Measurements from ENCODE around the gene FAM83E.

DNA sequence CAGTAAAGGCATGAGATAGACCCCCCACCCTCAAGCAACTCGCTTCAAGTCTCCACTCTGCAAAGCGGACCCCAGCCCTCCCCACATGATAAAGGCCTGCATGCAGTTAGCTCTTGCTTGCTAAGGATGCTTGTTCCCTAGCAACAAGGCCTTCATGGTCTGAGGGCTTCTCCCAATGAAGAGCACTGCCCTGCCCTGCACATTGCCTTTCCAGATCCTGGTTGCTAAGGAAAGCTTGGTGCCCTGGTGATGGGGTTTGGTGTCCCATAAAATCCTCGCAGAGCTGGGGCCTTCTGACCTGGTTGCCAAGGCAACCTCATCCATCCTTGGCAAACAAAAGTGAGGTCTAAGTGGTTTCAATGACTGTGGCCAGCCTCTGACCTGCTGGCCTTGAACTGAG, 16.3 kb upstream of the FAM83E start:
- TF ChIP-seq, protein P1, sequence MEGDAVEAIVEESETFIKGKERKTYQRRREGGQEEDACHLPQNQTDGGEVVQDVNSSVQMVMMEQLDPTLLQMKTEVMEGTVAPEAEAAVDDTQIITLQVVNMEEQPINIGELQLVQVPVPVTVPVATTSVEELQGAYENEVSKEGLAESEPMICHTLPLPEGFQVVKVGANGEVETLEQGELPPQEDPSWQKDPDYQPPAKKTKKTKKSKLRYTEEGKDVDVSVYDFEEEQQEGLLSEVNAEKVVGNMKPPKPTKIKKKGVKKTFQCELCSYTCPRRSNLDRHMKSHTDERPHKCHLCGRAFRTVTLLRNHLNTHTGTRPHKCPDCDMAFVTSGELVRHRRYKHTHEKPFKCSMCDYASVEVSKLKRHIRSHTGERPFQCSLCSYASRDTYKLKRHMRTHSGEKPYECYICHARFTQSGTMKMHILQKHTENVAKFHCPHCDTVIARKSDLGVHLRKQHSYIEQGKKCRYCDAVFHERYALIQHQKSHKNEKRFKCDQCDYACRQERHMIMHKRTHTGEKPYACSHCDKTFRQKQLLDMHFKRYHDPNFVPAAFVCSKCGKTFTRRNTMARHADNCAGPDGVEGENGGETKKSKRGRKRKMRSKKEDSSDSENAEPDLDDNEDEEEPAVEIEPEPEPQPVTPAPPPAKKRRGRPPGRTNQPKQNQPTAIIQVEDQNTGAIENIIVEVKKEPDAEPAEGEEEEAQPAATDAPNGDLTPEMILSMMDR (IDR thresholded peaks at IDR 0.05 in 4 of 5, conservative IDR thresholded peaks at IDR 0.05 in 1 of 5): no peak
- no peak for TF ChIP-seq POLR2A (IDR thresholded peaks at IDR 0.05)
